ENCODE results near the gene ATP6AP1. TPM values are rescaled to one million over a fixed set of nuclear protein-coding genes. Genes with fewer than 3 reads are reported as not detected.

The ATP6AP1 gene
- total and polyA plus RNA-seq, 10 of the 15 experiments (the other 5 are each of a cell fraction or from before 2014, with no cell fraction given) = 4.5 to 56.4 (median 32.0) TPM

DNA sequence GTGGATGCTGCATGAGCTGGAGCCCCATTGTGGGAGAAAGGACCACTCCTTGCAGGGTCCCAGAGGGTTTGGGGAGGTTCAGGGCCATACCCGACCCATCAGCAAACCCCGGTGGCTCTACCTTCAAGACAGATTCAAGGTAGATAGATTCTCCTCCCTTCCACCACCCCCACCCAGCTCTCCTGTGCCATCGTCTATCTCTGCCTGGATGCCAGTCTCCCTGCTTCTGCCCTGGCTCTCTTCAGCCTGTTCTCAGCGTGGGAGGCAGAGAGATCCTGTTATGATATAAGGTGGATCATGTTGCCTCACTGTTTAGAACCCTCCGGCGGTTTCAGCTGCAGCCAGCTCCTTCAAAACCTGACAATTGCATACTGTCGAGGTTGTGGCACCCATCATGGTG, 45.2 kb downstream of the ATP6AP1 start:
- intact Hi-C loops (cut with micrococcal nuclease; ENCODE audit: unreplicated experiment) = no loop called here
- Histone ChIP-seq H3K4me2 (ENCODE audit: control insufficient read depth, insufficient read depth) (no peak overlapping the region), H3K79me2 (ENCODE audit: control insufficient read depth, insufficient read depth, low read length) (no peaks in the 10 kb centered on the region; the same call in 1 of the 2 replicates), H3K27me3 (replicated peaks in 1 of 2; ENCODE audit: control insufficient read depth in 2 of 2, insufficient read depth in 2 of 2, low read length in 1 of 2) (no peaks in the 10 kb centered on the region), H4K20me1 (ENCODE audit: control insufficient read depth, insufficient read depth) (no peaks in the 10 kb centered on the region), H3K27ac (ENCODE audit: control insufficient read depth, insufficient read depth) (no peak overlapping the region), H3K36me3 (ENCODE audit: control insufficient read depth in 2 of 2, insufficient read depth in 2 of 2, low read length in 1 of 2) (no peaks in the 10 kb centered on the region; a peak in 1 of 4 replicates), H2AFZ (ENCODE audit: control insufficient read depth, low read depth, low read length) (no peak overlapping the region), H3K9me3 (replicated peaks; ENCODE audit: control insufficient read depth, insufficient read depth, low read length) (no peaks in the 10 kb centered on the region; the same call in 2 of the 3 replicates), H3K4me3 (no peak overlapping the region), H3K4me1 (ENCODE audit: control insufficient read depth, insufficient read depth, low read length) (no peaks in the 10 kb centered on the region), H3K9ac (ENCODE audit: control insufficient read depth, insufficient read depth, low read length) (no peak overlapping the region)
- RAD21 ChIA-PET (ENCODE audit: unreplicated experiment) = interaction anchor here (0.6 kb wide), 1 partner anchor 17 kb away, joined by 4 read pairs; the partner anchor contains the start of gene SLC10A3
- POLR2A ChIA-PET = no interaction called here
- TF ChIP-seq RFX5 (IDR thresholded peaks at IDR 0.05; ENCODE audit: low read depth, low read length) (no peak), CHD1 (IDR thresholded peaks at IDR 0.05; ENCODE audit: low read depth, low read length) (no peak), ATF3 (IDR thresholded peaks at IDR 0.05; ENCODE audit: borderline replicate concordance, extremely low read depth, low read depth, low read length) (no peak), IRF5 (IDR thresholded peaks at IDR 0.05; ENCODE audit: borderline replicate concordance) (no peak), NFIC (IDR thresholded peaks at IDR 0.05; ENCODE audit: low read depth, low read length) (no peak), PML (IDR thresholded peaks at IDR 0.05; ENCODE audit: low read length) (no peak), TAF1 (IDR thresholded peaks at IDR 0.05; ENCODE audit: borderline replicate concordance, low read depth, low read length) (no peak), HDGF (IDR thresholded peaks at IDR 0.05) (no peak), POLR2A (IDR thresholded peaks at IDR 0.05; ENCODE audit: low read depth, low read length) (no peak), ZZZ3 (IDR thresholded peaks at IDR 0.05; ENCODE audit: control insufficient read depth, insufficient read length, low read depth) (no peak), MXI1 (IDR thresholded peaks at IDR 0.05; ENCODE audit: low read depth, low read length) (no peak), ZNF384 (IDR thresholded peaks at IDR 0.05; ENCODE audit: borderline replicate concordance, low read depth, low read length) (no peak)
- TF ChIP-seq, protein P1, sequence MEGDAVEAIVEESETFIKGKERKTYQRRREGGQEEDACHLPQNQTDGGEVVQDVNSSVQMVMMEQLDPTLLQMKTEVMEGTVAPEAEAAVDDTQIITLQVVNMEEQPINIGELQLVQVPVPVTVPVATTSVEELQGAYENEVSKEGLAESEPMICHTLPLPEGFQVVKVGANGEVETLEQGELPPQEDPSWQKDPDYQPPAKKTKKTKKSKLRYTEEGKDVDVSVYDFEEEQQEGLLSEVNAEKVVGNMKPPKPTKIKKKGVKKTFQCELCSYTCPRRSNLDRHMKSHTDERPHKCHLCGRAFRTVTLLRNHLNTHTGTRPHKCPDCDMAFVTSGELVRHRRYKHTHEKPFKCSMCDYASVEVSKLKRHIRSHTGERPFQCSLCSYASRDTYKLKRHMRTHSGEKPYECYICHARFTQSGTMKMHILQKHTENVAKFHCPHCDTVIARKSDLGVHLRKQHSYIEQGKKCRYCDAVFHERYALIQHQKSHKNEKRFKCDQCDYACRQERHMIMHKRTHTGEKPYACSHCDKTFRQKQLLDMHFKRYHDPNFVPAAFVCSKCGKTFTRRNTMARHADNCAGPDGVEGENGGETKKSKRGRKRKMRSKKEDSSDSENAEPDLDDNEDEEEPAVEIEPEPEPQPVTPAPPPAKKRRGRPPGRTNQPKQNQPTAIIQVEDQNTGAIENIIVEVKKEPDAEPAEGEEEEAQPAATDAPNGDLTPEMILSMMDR (IDR thresholded peaks at IDR 0.05 in 2 of 3, conservative IDR thresholded peaks at IDR 0.05 in 1 of 3; ENCODE audit: control insufficient read depth in 2 of 3, extremely low read depth in 1 of 3, insufficient read depth in 1 of 3, low read depth in 3 of 3, low read length in 3 of 3) = no peak
- BruUV-seq (replicated peaks) = no TSS peak
- CTCF ChIA-PET = no interaction called here
- ATAC-seq = no peak
- no peak for FAIRE-seq
- no peak for DNase-seq (ENCODE audit: low read depth, low spot score)
- WGBS (ENCODE audit: insufficient coverage, insufficient replicate concordance, low lambda C conversion rate, missing lambda C conversion rate) = 70% methylated on average over 7 of the region's 7 CpGs
- SMC1A ChIA-PET (ENCODE audit: uncharacterized antibody, unreplicated experiment) = no interaction called here
- in situ Hi-C loops (cut with MboI) = no loop called here

Measured in GM12878 (cell line).